ENCODE results near the gene RAB4A.

- TF ChIP-seq CTCF (IDR thresholded peaks at IDR 0.05) (no peak), POLR2A (IDR thresholded peaks at IDR 0.05) (no peak)
Observed at GRCh38 chr1:229234870-229235472, 35.9 kb upstream of the RAB4A start.
